HepG2 (cell line): ENCODE measurements around the gene ARHGAP23. TPM values are rescaled to one million over a fixed set of nuclear protein-coding genes. Genes with fewer than 3 reads are reported as not detected.

Experiments
- AGO2 ChIP-seq: fragments of 200-400 bp; formaldehyde crosslinking; optimal IDR thresholded peaks from 2 replicates; pipeline ENCODE3; 2017; ENCODE audit warnings: mild to moderate bottlenecking, low read depth, low read length, moderate library complexity
- FOXC1 ChIP-seq: sonication (generic); formaldehyde crosslinking; IDR thresholded peaks from 2 replicates; pipeline ENCODE4 v1.8.0; 2022; ENCODE audit warnings: mild to moderate bottlenecking, missing genetic modification reagents, borderline replicate concordance
- HHEX ChIP-seq: IDR thresholded peaks from 2 replicates; pipeline ENCODE4 v1.6.1; 2016; ENCODE audit warnings: control low read depth
- HNRNPL ChIP-seq: fragments of 200-400 bp; formaldehyde crosslinking; IDR thresholded peaks from 2 replicates; pipeline ENCODE4 v1.6.1; 2017; ENCODE audit warnings: mild to moderate bottlenecking, low read depth, low read length
- MEIS2 ChIP-seq: sonication (generic); formaldehyde crosslinking; IDR thresholded peaks from 2 replicates; pipeline ENCODE4 v1.9.0; 2021; ENCODE audit warnings: mild to moderate bottlenecking, missing genetic modification reagents
- NR2F1 ChIP-seq, 2 experiments: fragments of 450-650 bp in 1 of 2; formaldehyde crosslinking in 1 of 2; IDR thresholded peaks; 2 replicates each; pipeline versions ENCODE4 v1.5.0 to v1.6.1; 2016 to 2020; ENCODE audit warnings: mild to moderate bottlenecking in 1 of 2, missing compliant biosample characterization in 1 of 2, missing genetic modification reagents in 1 of 2, moderate library complexity in 1 of 2
- NR2F6 ChIP-seq, 2 experiments: IDR thresholded peaks; 2 replicates each; pipeline ENCODE4 v1.6.1; 2016; ENCODE audit warnings: antibody characterized with exemption in 1 of 2, mild to moderate bottlenecking in 1 of 2
- PAF1 ChIP-seq: IDR thresholded peaks from 2 replicates; pipeline ENCODE4 v1.6.1; 2016; ENCODE audit warnings: missing genetic modification reagents, missing compliant biosample characterization
- RNF2 ChIP-seq: fragments of 450-650 bp; conservative IDR thresholded peaks from 2 replicates; pipeline ENCODE4 v1.6.1; 2016; ENCODE audit warnings: low read depth
- RXRA ChIP-seq: sonication (generic); formaldehyde crosslinking; IDR thresholded peaks from 2 replicates; pipeline ENCODE4 v1.5.1; 2020; ENCODE audit warnings: missing genetic modification reagents
- SALL1 ChIP-seq: sonication (generic); formaldehyde crosslinking; IDR thresholded peaks from 2 replicates; pipeline ENCODE4 v1.8.0; 2022; ENCODE audit warnings: mild to moderate bottlenecking, missing genetic modification reagents
- SATB2 ChIP-seq: sonication (generic); formaldehyde crosslinking; IDR thresholded peaks from 2 replicates; pipeline ENCODE4 v1.5.0; 2020; ENCODE audit warnings: missing genetic modification reagents
- SOX6 ChIP-seq, 2 experiments: fragments of 450-650 bp in 1 of 2; sonication (generic) in 1 of 2; formaldehyde crosslinking in 1 of 2; IDR thresholded peaks; 2 replicates each; pipeline versions ENCODE4 v1.4.0 to v1.6.1; 2017 to 2020; ENCODE audit warnings: antibody characterized with exemption in 1 of 2, mild to moderate bottlenecking in 1 of 2, missing genetic modification reagents in 1 of 2
- STAG1 ChIP-seq: sonication (generic); formaldehyde crosslinking; IDR thresholded peaks from 2 replicates; pipeline ENCODE4 v1.4.0; 2020; ENCODE audit warnings: missing genetic modification reagents
- SYNCRIP ChIP-seq: fragments of 200-400 bp; formaldehyde crosslinking; IDR thresholded peaks from 2 replicates; pipeline ENCODE4 v1.6.1; 2018; ENCODE audit warnings: mild to moderate bottlenecking, low read depth, low read length; ENCODE audit not compliant: insufficient read depth
- USF2 ChIP-seq, 2 experiments: sonication (generic) in 1 of 2; formaldehyde crosslinking in 1 of 2; IDR thresholded peaks; 2 replicates each; pipeline versions ENCODE4 v1.5.1 to v1.6.1; 2011 to 2020; ENCODE audit warnings: borderline replicate concordance in 1 of 2, low read depth in 1 of 2, low read length in 1 of 2, mild to moderate bottlenecking in 1 of 2, missing genetic modification reagents in 1 of 2, moderate library complexity in 1 of 2
- WIZ ChIP-seq: sonication (generic); formaldehyde crosslinking; IDR thresholded peaks from 2 replicates; pipeline ENCODE4 v1.5.1; 2020; ENCODE audit warnings: mild to moderate bottlenecking, missing genetic modification reagents
- ZBTB42 ChIP-seq: sonication (generic); formaldehyde crosslinking; IDR thresholded peaks from 2 replicates; pipeline ENCODE4 v1.5.0; 2020; ENCODE audit warnings: mild to moderate bottlenecking, missing genetic modification reagents
- ZC3H4 ChIP-seq: sonication (generic); formaldehyde crosslinking; IDR thresholded peaks from 2 replicates; pipeline ENCODE4 v1.4.0; 2020; ENCODE audit warnings: missing genetic modification reagents, borderline replicate concordance
- ZNF205 ChIP-seq: IDR thresholded peaks from 2 replicates; pipeline ENCODE4 v1.6.1; 2018; ENCODE audit warnings: missing biosample characterization, missing genetic modification reagents
- ZNF816 ChIP-seq: sonication (generic); formaldehyde crosslinking; IDR thresholded peaks from 2 replicates; pipeline ENCODE4 v1.8.0; 2022; ENCODE audit warnings: missing genetic modification reagents, mild to moderate bottlenecking, borderline replicate concordance
- polyA plus RNA-seq, 8 experiments: library from polyadenylated mRNA; depleted of rRNA in 3 of 8; stranded (reverse) in 7 of 8; unstranded in 1 of 8; fragments of >200 nt; fragmentation: Illumina TruSeq in 4 of 8; extraction: Trizol in 4 of 8; gene quantifications; 2 replicates each; pipeline versions ENCODE4 v1.2.1 to v1.2.3, GENCODE V29; 2011 to 2016; ENCODE audit warnings: low read depth in 4 of 8, missing spikeins in 1 of 8, mixed read lengths in 1 of 8; ENCODE audit not compliant: insufficient read depth in 1 of 8
- total RNA-seq, 5 experiments: library from RNA; depleted of rRNA; stranded (reverse); fragments of >200 nt; fragmentation: Illumina TruSeq; extraction: Trizol; gene quantifications; 2 replicates each; pipeline ENCODE4 v1.2.3, GENCODE V29; 2016; ENCODE audit warnings: low read depth in 1 of 5
- TF ChIP-seq, protein P1 (sequence below): sonication (generic); formaldehyde crosslinking; IDR thresholded peaks from 2 replicates; pipeline ENCODE4 v1.4.0; 2020; ENCODE audit warnings: missing genetic modification reagents, borderline replicate concordance

Gene ARHGAP23
- total and polyA plus RNA-seq, 2 of the 13 experiments (the other 11 are each of a cell fraction or from before 2014, with no cell fraction given), result 0.03 TPM; not detected in 1

DNA sequence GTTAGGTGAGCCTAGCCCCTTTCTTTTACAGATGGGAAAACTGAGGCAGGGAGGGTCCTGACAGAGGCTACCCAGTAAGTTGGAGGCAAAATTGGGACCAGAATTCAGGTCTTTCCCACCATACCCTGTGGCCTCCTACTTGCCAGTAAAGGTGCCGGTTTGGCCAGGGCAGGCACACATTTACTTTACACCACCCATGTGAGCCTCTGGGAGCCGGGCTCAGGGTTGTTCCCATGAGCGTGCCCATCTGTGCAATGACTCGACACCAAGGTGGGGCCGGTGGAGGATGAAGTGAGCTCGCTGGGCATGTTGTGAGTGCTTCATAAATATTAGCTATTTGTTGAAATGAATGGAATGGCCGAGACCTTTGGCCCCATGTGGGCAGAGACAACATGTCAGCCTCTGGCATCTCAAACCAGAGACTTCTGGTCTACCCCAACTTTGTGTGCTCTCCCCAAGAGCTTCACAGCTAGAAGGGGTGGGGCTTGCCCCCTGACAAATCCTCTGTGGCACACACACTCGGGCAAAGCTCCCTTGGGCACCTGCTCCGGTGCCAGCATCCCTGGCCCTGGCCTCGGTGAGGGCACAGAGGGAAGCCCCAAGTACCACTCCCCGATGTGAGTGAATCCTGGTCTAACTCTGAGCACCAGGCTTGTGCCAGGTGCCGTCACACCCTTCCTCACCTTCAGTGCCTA is 117.4 kb downstream of the ARHGAP23 start (continued):
- TF ChIP-seq FOXC1 (CRISPR knock-in tag) (no peak), WIZ (CRISPR knock-in tag) (no peak), SATB2 (CRISPR knock-in tag) (no peak), AGO2 (no peak), STAG1 (CRISPR knock-in tag) (no peak), HHEX (CRISPR knock-in tag) (peak; percentile 52; the same call in 1 of the 2 replicates), ZNF205 (CRISPR knock-in tag) (no peak), ZC3H4 (CRISPR knock-in tag) (no peak), PAF1 (CRISPR knock-in tag) (no peak), NR2F1 (CRISPR knock-in tag; IDR thresholded peaks at IDR 0.05) (peak in 1 of 2 experiments; percentile 56; a peak in 1 of 4 replicates), ZBTB42 (CRISPR knock-in tag) (no peak), HNRNPL (peak; percentile 60; the same call in 1 of the 2 replicates), ZNF816 (CRISPR knock-in tag) (no peak), RNF2 (no peak), SALL1 (CRISPR knock-in tag) (peak; percentile 26; the same call in 1 of the 2 replicates), RXRA (no peak), SYNCRIP (no peak), SOX6 (IDR thresholded peaks at IDR 0.05) (no peak), SOX6 (CRISPR knock-in tag; IDR thresholded peaks at IDR 0.05) (0 out of 2 replicates have a peak, but pooled peaks have one; percentile 10), USF2 (IDR thresholded peaks at IDR 0.05; ENCODE audit: low read depth, low read length) (no peak), USF2 (CRISPR knock-in tag; IDR thresholded peaks at IDR 0.05; ENCODE audit: borderline replicate concordance) (no peak), NR2F6 (IDR thresholded peaks at IDR 0.05) (peak; percentile 14; the same call in 1 of the 2 replicates), NR2F6 (CRISPR knock-in tag; IDR thresholded peaks at IDR 0.05) (no peak), MEIS2 (CRISPR knock-in tag) (no peak)
- TF ChIP-seq, protein P1, sequence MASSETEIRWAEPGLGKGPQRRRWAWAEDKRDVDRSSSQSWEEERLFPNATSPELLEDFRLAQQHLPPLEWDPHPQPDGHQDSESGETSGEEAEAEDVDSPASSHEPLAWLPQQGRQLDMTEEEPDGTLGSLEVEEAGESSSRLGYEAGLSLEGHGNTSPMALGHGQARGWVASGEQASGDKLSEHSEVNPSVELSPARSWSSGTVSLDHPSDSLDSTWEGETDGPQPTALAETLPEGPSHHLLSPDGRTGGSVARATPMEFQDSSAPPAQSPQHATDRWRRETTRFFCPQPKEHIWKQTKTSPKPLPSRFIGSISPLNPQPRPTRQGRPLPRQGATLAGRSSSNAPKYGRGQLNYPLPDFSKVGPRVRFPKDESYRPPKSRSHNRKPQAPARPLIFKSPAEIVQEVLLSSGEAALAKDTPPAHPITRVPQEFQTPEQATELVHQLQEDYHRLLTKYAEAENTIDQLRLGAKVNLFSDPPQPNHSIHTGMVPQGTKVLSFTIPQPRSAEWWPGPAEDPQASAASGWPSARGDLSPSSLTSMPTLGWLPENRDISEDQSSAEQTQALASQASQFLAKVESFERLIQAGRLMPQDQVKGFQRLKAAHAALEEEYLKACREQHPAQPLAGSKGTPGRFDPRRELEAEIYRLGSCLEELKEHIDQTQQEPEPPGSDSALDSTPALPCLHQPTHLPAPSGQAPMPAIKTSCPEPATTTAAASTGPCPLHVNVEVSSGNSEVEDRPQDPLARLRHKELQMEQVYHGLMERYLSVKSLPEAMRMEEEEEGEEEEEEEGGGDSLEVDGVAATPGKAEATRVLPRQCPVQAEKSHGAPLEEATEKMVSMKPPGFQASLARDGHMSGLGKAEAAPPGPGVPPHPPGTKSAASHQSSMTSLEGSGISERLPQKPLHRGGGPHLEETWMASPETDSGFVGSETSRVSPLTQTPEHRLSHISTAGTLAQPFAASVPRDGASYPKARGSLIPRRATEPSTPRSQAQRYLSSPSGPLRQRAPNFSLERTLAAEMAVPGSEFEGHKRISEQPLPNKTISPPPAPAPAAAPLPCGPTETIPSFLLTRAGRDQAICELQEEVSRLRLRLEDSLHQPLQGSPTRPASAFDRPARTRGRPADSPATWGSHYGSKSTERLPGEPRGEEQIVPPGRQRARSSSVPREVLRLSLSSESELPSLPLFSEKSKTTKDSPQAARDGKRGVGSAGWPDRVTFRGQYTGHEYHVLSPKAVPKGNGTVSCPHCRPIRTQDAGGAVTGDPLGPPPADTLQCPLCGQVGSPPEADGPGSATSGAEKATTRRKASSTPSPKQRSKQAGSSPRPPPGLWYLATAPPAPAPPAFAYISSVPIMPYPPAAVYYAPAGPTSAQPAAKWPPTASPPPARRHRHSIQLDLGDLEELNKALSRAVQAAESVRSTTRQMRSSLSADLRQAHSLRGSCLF (CRISPR knock-in tag), result no peak
